ENCODE data around the gene UBR4.
"Not testable (repeated sequence)": the region's sequence is repeated elsewhere in the genome, so short reads cannot be mapped to it uniquely, and the experiment has no call there.

Gene UBR4

GRCh38 chr1:19216585-19216984 is 6.5 kb upstream of the UBR4 start:
- H3K9me3 ChIP-seq (ENCODE audit: control insufficient read depth, low read length); H3K4me2 ChIP-seq (ENCODE audit: low read length, poor library complexity, severe bottlenecking); H3K18ac ChIP-seq (ENCODE audit: low read depth in 1 of 2, low read length in 2 of 2); H2AFZ ChIP-seq (ENCODE audit: low read depth, low read length); H4K91ac ChIP-seq (ENCODE audit: low read length); H3K14ac ChIP-seq (ENCODE audit: low read length in 2 of 2); H3K4ac ChIP-seq (ENCODE audit: low read depth in 1 of 2, low read length in 2 of 2); H3K27me3 ChIP-seq (ENCODE audit: control insufficient read depth in 1 of 2, insufficient read depth in 1 of 2, low read length in 2 of 2); H3K9ac ChIP-seq (ENCODE audit: low read length); H2BK120ac ChIP-seq (ENCODE audit: low read depth, low read length); H4K8ac ChIP-seq (ENCODE audit: low read length); H2BK5ac ChIP-seq (ENCODE audit: low read depth, low read length, poor library complexity, severe bottlenecking); H3K4me1 ChIP-seq (ENCODE audit: control insufficient read depth, insufficient read depth, low read depth, low read length); DNase-seq; H2BK15ac ChIP-seq (ENCODE audit: low read depth, poor library complexity, severe bottlenecking); H2AK5ac ChIP-seq (ENCODE audit: low read length, severe bottlenecking); H3K4me3 ChIP-seq (ENCODE audit: insufficient read depth in 1 of 2, low read depth in 1 of 2, low read length in 2 of 2); H2BK12ac ChIP-seq (ENCODE audit: low read length in 2 of 2); H3K27ac ChIP-seq (ENCODE audit: low read length, poor library complexity, severe bottlenecking); H3K23ac ChIP-seq (ENCODE audit: low read length in 2 of 2): not testable (repeated sequence)
- peaks cover 31% of the 10 kb centered on the region for H3K79me1 ChIP-seq (replicated peaks; ENCODE audit: low read length, poor library complexity, severe bottlenecking)
- H3K36me3 ChIP-seq (ENCODE audit: control insufficient read depth in 1 of 2, insufficient read depth in 2 of 2, low read depth in 1 of 2, low read length in 2 of 2) = peaks cover 32 to 71% of the 10 kb centered on the region in 2 experiments
- WGBS = 100% methylated on average over 3 of the region's 4 CpGs

- Histone ChIP-seq H3K9me3 (ENCODE audit: control insufficient read depth, low read length) (no peaks in the 10 kb centered on the region), H4K8ac (ENCODE audit: low read length) (no peak overlapping the region), H2AFZ (ENCODE audit: low read depth, low read length) (no peak overlapping the region), H3K36me3 (ENCODE audit: control insufficient read depth in 1 of 2, insufficient read depth in 2 of 2, low read depth in 1 of 2, low read length in 2 of 2) (peaks cover 11 to 41% of the 10 kb centered on the region in 2 experiments), H2BK5ac (ENCODE audit: low read depth, low read length, poor library complexity, severe bottlenecking) (no peak overlapping the region), H2BK15ac (ENCODE audit: low read depth, poor library complexity, severe bottlenecking) (no peak overlapping the region), H3K9ac (ENCODE audit: low read length) (peak overlapping the region; percentile 99), H2BK12ac (ENCODE audit: low read length in 2 of 2) (no peak overlapping the region), H3K79me1 (replicated peaks; ENCODE audit: low read length, poor library complexity, severe bottlenecking) (peaks cover 13% of the 10 kb centered on the region), H3K4me3 (ENCODE audit: insufficient read depth in 1 of 2, low read depth in 1 of 2, low read length in 2 of 2) (no peak overlapping the region), H3K4me2 (ENCODE audit: low read length, poor library complexity, severe bottlenecking) (no peak overlapping the region), H3K27me3 (ENCODE audit: control insufficient read depth in 1 of 2, insufficient read depth in 1 of 2, low read length in 2 of 2) (no peaks in the 10 kb centered on the region), H2AK5ac (ENCODE audit: low read length, severe bottlenecking) (no peak overlapping the region), H3K4me1 (ENCODE audit: control insufficient read depth, insufficient read depth, low read depth, low read length) (peaks cover 4% of the 10 kb centered on the region), H2BK120ac (ENCODE audit: low read depth, low read length) (no peak overlapping the region), H3K4ac (ENCODE audit: low read depth in 1 of 2, low read length in 2 of 2) (no peak overlapping the region), H3K27ac (ENCODE audit: low read length, poor library complexity, severe bottlenecking) (no peak overlapping the region), H3K14ac (ENCODE audit: low read length in 2 of 2) (no peak overlapping the region), H4K91ac (ENCODE audit: low read length) (no peak overlapping the region), H3K18ac (ENCODE audit: low read depth in 1 of 2, low read length in 2 of 2) (no peak overlapping the region), H3K23ac (ENCODE audit: low read length in 2 of 2) (no peak overlapping the region)
- 100% methylated on average over 1 of the region's 1 CpG for WGBS
- DNase-seq = no peak
Measured at GRCh38 chr1:19213580-19213979, 3.5 kb upstream of the UBR4 start.

GRCh38 chr1:19212167-19212566 is 2.1 kb upstream of the UBR4 start:
- Histone ChIP-seq H3K27me3 (ENCODE audit: control insufficient read depth in 1 of 2, insufficient read depth in 1 of 2, low read length in 2 of 2) (no peaks in the 10 kb centered on the region), H2BK120ac (ENCODE audit: low read depth, low read length) (no peak overlapping the region), H2BK5ac (ENCODE audit: low read depth, low read length, poor library complexity, severe bottlenecking) (no peak overlapping the region), H2AK5ac (ENCODE audit: low read length, severe bottlenecking) (no peak overlapping the region), H3K14ac (ENCODE audit: low read length in 2 of 2) (no peak overlapping the region), H3K4me2 (ENCODE audit: low read length, poor library complexity, severe bottlenecking) (no peak overlapping the region), H2AFZ (ENCODE audit: low read depth, low read length) (no peak overlapping the region), H2BK12ac (ENCODE audit: low read length in 2 of 2) (no peak overlapping the region), H3K9ac (ENCODE audit: low read length) (peak overlapping the region; percentile 99), H3K23ac (ENCODE audit: low read length in 2 of 2) (no peak overlapping the region), H3K9me3 (ENCODE audit: control insufficient read depth, low read length) (no peaks in the 10 kb centered on the region), H3K79me1 (replicated peaks; ENCODE audit: low read length, poor library complexity, severe bottlenecking) (peaks cover 10% of the 10 kb centered on the region), H3K4me1 (ENCODE audit: control insufficient read depth, insufficient read depth, low read depth, low read length) (peaks cover 4% of the 10 kb centered on the region), H3K18ac (ENCODE audit: low read depth in 1 of 2, low read length in 2 of 2) (no peak overlapping the region), H2BK15ac (ENCODE audit: low read depth, poor library complexity, severe bottlenecking) (no peak overlapping the region), H3K4ac (ENCODE audit: low read depth in 1 of 2, low read length in 2 of 2) (no peak overlapping the region), H3K36me3 (ENCODE audit: control insufficient read depth in 1 of 2, insufficient read depth in 2 of 2, low read depth in 1 of 2, low read length in 2 of 2) (peaks cover 10 to 28% of the 10 kb centered on the region in 2 experiments), H3K4me3 (ENCODE audit: insufficient read depth in 1 of 2, low read depth in 1 of 2, low read length in 2 of 2) (no peak overlapping the region), H4K8ac (ENCODE audit: low read length) (no peak overlapping the region), H3K27ac (ENCODE audit: low read length, poor library complexity, severe bottlenecking) (no peak overlapping the region), H4K91ac (ENCODE audit: low read length) (no peak overlapping the region)
- DNase-seq = no peak

- peak overlapping the region; percentile 53 for H2AK5ac ChIP-seq (ENCODE audit: low read length, severe bottlenecking)
- no peak overlapping the region for H4K8ac ChIP-seq (ENCODE audit: low read length)
- H2BK12ac ChIP-seq (ENCODE audit: low read length in 2 of 2) = no peak overlapping the region
- H3K27me3 ChIP-seq (ENCODE audit: control insufficient read depth in 1 of 2, insufficient read depth in 1 of 2, low read length in 2 of 2) = no peaks in the 10 kb centered on the region
- H3K79me1 ChIP-seq (replicated peaks; ENCODE audit: low read length, poor library complexity, severe bottlenecking) = peaks cover 6% of the 10 kb centered on the region
- peaks cover 4 to 17% of the 10 kb centered on the region in 2 experiments for H3K36me3 ChIP-seq (ENCODE audit: control insufficient read depth in 1 of 2, insufficient read depth in 2 of 2, low read depth in 1 of 2, low read length in 2 of 2)
- no peak overlapping the region for H4K91ac ChIP-seq (ENCODE audit: low read length)
- H2BK5ac ChIP-seq (ENCODE audit: low read depth, low read length, poor library complexity, severe bottlenecking) = no peak overlapping the region
- H2BK15ac ChIP-seq (ENCODE audit: low read depth, poor library complexity, severe bottlenecking) = no peak overlapping the region
- H3K14ac ChIP-seq (ENCODE audit: low read length in 2 of 2) = no peak overlapping the region
- peak overlapping the region; percentile 93 for H3K4me2 ChIP-seq (ENCODE audit: low read length, poor library complexity, severe bottlenecking)
- H3K9me3 ChIP-seq (ENCODE audit: control insufficient read depth, low read length) = no peaks in the 10 kb centered on the region
- peak overlapping the region; percentile 90 for H3K27ac ChIP-seq (ENCODE audit: low read length, poor library complexity, severe bottlenecking)
- no peak overlapping the region for H2BK120ac ChIP-seq (ENCODE audit: low read depth, low read length)
- H3K4me3 ChIP-seq (ENCODE audit: insufficient read depth in 1 of 2, low read depth in 1 of 2, low read length in 2 of 2) = peak overlapping the region; percentile 37 to 100
- H3K23ac ChIP-seq (ENCODE audit: low read length in 2 of 2) = no peak overlapping the region
- H3K4ac ChIP-seq (ENCODE audit: low read depth in 1 of 2, low read length in 2 of 2) = no peak overlapping the region
- H2AFZ ChIP-seq (ENCODE audit: low read depth, low read length) = no peak overlapping the region
- peak; percentile 57 for DNase-seq
- WGBS = 27% methylated on average over 11 of the region's 12 CpGs
- peaks cover 7% of the 10 kb centered on the region for H3K4me1 ChIP-seq (ENCODE audit: control insufficient read depth, insufficient read depth, low read depth, low read length)
- peak overlapping the region in 1 of 2 experiments; percentile 97 for H3K18ac ChIP-seq (ENCODE audit: low read depth in 1 of 2, low read length in 2 of 2)
- H3K9ac ChIP-seq (ENCODE audit: low read length) = peak overlapping the region; percentile 99
Measured at GRCh38 chr1:19210772-19211549, 895 bp upstream of the UBR4 start.

Data from mesenchymal stem cell (in vitro differentiated cells and primary cell).